Stimulated activated naive CD4-positive, alpha-beta T cell (primary cell): ENCODE data around the gene LRCH1.

ENCODE experiments used
- DNase-seq, 6 experiments: peaks; one replicate each; lab custom pipeline; 2025; lab: John Stamatoyannopoulos, UW

The LRCH1 gene

DNA sequence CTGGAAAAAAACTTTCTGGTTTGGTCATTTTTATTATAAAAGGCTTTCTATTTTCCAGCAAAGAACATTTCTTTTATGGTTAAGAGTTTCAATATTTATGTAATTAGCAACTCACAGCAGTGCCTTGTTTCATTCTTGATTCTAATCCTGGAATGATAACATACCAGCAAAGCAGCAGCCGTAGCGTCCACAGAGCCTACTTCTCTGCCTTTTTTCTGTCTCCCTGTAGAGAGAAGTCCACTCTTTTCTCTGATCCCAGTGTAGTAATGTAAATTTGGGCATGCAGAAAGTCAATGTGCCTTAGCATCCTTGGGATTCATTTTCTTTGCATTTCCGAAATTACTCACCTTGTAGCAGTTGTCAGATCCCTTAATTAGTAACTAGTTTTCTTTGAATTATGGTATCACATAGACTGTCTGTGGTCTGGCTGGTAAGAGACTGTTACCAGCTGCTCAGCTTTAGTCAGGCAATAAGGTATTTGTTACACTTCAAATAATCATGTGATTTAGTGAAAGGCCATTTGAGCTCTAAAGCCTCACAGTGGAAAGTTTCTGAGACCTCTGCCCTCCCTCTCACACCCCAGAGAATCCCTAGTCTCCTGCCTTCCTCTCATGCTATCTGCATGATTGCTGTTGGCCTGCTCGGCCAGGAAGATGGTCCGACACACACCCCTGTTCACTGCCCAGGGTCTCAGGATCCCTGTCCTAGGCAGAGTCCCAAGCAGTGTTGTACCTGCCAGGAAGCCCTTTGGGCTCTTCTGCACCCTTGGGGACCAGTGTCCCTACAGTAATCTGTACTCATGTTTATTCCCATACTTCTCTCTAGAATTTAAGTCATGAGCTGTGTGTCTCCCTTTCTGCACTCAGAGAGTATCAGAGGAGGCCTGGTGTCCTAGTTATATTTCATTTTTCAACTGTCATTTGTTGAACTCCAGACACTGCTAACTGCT, 86.3 kb downstream of the LRCH1 start:
- no peak for DNase-seq

DNA sequence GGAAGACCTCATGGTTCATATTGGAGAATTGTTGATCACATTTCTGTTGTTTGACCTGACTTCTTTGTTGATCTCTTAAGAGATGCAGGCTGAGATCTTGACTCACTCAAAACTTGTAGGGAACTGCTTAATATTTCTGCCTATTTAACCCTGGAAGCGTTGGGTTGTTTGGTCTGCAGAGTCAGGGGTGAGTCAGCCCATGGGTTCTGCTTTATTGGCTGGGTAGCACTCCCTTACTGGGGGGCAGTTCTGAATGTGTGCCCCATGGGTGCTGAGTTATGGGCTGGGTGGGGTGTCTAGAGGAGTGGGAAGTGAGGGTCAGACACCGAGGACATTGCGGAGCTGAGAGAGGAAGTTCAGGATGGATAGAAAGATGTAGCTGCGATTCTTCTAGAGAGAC, 87.9 kb downstream of the LRCH1 start:
- no peak for DNase-seq

DNA sequence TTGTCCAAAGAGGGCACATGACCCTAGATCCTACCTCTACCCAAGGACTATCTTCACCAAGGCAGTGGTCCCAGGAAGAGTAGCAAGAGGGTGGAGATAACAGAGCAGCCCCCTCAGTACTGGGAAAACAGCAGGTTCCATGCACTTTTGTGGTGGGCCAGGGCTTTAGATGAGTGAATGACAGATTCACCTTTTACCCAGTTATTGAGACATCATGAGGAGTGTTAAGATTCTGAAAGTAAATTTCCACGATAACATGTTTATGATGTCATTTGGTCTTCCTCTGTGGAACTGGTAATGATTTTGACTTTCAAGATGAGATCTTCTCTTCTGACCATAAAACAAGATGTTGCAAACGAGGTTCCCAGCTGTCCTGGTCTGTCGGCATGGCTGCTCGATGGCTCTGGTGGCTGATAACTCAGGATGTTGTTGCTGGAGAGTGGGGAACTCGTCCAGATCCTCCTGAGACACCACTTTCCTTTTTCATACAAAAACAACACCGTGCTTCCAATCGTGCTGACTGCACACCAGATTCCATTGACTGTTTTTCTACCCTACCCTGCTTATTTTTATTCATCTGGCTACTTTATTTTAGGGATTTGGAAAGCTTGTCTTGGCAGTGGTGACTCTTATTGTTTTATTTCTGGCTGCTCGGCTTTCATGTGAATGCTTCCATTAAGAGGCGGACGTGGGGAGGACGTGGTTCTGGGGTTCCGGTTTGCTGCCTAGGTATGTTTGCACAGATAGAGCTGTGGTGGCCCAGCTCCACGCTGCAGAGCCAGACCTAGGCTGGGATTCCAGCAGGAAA, 88.5 kb downstream of the LRCH1 start:
- no peak for DNase-seq

DNA sequence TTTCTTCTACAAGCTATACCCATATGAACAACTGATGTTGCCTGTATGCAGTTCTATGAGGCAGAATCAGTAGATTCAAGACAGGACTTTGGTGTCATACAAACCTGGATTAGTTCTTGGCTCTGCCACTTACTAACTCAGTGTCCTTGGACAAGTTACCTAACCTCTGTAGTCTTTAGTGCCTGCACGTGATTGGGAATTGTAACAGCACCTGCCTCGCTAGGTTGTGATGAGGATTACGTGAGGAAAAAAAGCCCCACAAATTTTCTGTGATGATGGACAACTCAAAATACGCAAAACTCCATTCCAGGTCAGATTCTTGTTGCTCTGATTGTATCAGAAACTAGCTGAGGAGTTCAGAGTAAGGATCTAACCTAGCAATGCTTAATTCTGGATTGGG, 89.3 kb downstream of the LRCH1 start:
- no peak for DNase-seq

DNA sequence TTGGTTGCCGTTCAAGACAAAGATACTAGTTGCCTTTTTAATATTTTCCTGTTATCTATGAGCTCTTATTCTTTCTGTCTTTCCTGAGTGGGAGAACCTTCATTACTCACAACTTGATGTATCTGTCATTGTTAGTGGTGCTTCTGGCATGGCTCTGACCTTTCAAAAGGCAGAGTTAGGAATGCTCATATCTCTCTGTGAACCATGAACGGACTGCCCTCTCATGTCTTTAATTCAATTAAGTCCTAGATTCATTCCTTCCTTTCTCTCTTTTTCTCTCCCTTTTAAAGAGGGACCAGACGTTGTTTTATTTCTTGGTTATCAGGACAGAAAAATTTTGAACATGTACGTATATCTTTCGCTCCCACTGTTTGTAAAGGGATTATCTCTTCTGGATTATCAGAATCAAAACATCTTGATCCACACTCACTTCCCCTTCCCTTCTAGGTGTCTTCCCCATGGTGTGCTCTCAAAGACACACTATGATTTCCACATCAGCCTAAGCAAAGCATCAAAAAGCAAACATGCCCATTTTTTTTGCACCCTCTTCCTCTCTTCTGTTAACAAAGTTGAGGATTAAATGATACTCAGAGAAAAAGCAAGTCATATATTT, 90.3 kb downstream of the LRCH1 start:
- no peak for DNase-seq

DNA sequence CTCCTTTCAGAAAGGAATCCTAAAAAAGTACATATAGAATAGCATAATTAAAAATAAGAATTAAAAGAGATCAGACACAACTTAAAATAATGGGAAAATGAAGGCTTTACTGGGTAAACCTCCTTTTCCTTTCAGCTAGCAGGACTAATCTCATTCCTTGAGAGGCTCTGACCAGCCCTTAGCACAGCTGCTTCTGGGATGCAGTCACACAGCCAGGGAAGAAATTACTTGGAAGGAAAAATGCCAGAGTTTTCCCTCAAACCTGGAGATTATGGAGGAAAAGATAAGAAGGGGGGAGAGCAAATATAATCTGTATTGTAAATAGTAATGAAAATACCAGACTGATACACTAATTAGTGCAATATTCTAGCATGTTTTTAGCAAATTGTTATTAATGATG, 91.8 kb downstream of the LRCH1 start:
- no peak for DNase-seq

DNA sequence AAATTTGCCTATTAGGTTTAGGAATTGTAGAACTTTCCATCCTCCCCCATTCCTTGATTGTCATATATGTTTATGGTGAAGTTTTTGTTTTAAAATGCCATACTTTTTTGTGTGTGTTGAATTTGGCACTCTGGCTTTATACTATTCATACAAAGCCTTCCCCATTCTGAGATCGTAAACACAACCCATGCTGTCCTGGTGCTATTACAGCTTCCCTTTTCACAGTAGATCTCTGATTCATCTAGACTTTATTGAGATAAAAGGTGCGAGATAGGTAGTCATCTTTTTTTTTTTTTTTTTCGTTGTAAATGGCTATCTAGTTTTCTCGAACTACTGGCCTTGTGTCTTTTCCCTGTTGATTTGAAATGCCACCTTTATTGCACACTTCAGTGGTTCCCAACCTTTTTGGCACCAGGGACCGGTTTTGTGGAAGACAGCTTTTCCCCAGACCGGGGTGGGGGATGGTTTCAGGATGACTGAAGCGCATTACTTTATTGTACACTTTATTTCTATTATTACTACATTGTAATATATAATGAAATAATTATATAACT, 94.6 kb downstream of the LRCH1 start:
- no peak for DNase-seq

DNA sequence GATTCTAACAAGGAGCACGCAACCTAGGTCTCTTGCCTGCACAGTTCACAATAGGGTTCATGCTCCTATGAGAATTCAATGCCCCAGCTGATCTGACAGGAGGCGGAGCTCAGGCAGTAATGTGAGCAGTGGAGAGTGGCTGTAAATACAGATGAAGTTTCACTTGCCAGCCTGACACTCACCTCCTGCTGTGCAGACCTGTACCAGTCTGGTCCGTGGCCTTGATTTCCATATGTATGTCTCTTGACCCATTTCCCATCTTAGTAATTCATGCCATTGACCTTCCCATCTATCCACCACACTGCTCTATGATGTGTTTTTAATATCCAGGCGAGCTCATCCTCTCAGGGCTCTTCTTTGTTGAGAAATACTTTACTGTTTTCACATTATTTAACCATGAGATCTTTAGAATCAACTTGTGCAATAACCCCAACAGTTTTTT, 95.2 kb downstream of the LRCH1 start:
- DNase-seq, result no peak

DNA sequence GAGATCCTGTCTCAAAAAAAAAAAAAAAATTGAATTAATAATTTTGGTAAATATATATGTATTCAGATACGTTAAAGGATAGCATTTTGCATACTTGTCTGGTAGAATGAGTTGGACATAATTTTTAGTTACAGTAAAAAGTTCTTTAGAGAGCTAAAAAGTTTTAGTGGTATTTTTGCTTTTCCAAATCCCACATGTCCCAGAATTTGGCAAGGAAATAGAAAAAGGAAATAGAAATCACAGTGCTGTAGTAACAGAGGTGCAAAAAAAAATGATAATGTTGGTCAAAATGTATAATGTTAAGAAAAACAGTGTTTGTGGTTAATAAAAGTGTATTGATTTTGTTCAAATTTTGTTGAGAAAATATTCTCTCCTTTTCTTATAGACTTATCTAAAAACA, 96.8 kb downstream of the LRCH1 start:
- no peak for DNase-seq

DNA sequence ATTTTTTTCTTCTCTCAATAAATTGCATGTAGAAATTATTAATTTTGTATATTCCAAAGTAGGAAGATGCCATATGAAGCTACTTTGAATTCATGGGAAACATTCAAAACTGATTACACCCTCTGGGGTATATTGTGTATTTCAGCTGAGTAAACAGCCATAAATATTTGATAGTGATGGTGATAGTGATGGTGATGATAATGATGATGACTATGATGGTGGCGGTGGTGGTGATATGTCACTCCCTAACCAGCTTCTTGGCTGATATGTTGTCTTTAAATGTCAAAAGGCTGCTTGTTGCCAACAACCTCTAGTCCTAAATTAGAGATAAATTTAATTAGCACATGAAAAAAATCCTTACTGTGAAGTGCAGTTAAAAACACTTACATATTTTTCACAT, 102.0 kb downstream of the LRCH1 start:
- DNase-seq, result no peak

DNA sequence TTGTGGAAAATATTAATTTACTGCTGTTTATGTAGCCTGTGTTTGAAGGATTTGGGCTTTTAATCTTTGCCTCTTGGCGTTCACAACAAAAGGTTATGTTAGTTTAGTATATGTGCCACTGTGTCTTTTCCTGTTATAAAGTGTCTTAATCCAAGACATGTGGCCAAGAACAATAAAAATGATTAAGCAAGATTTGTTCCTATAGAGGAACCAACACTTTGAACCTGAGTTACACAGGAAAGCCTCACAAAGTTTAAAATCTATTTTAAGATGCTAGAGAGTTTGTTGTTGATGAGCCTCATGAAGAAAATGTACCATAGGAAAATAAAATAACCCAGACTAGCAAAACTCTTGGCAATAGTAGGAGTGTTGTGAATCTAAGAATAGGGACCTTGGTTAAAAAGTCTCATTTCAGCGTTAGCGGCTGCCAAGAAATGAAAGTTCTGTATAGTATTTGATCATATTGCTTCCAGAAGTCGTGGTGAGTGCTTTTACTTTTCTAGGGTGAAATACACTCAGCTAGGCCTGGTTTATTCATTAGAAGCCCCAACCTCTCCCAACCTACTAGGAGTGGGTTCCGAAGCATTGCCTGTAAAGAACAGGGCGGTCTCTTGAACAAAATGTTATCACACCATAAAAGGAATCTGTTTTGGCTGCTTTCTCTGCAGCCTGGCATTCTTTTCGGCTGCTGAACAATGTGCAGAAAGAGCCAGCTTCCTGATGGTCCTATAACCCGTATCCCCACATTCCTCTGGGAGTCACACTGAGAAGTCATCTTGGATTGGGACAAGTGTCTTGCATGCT, 102.6 kb downstream of the LRCH1 start:
- no peak for DNase-seq

DNA sequence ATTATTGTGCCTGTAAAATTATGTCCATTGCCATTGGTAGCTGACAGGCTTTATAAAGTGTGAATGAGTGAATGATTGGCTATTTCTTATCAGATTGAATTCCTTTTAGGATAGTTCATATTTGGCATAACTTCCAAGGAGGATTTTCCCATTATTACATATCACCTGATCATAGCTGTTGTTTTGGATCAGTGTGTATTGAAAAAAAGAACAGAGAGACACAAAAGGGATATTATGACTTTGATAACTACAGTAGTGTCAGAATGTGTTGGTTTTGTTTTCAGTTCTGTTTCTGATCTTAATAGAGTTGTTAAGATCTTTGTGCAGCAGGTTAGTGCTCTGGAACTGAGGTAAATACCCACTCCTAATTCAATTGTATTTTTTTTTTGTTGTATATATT, 103.8 kb downstream of the LRCH1 start:
- DNase-seq, result no peak

DNA sequence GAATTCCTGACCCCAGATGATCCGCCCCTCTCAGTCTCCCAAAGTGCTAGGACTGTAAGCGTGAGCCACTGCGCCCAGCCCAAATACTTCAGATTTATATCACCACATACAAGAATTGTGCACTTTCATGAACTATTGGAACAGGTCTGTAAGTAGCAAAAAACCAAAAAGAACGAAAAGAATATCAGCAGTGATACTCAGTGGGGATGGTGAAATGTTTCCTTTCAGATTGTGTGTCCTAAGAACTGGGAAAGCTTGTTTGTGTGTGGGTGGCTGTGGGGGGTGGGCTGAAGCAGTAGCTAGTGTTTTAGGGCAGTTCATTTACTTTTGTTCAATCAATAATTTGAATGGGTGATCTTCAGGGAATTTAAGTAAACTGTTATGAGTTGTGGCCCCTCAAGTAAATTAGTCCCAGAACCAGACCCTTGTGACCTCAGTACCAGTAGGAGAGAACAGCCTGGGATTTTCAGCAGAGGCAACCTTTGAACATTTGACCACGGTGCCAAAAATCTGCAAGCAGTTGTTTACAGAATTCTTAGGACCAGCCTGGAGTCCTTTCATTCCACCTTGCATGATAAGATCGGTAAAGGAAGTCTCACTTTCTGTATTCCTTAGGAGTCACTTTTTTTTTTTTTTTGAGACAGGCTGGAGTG, 106.6 kb downstream of the LRCH1 start:
- DNase-seq, result no peak

DNA sequence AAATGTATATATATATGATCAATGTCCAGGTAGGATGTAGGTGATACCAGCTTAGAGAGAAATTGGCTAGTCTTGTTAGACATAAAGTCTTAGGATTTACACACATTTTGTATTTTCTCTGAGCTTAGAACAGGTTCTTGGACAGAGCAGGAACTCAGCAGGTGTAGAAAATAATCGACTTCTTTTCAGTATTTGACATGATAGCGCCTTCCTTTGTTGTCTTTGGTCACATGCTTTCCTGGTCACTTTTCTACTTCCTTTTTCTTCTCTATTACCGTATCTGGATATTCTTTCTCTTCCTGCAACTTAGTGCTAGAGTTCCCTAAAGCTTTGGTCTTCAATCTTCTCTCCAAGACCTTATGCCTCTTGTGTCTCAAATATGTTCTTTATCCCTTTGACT, 107.4 kb downstream of the LRCH1 start:
- DNase-seq, result no peak

DNA sequence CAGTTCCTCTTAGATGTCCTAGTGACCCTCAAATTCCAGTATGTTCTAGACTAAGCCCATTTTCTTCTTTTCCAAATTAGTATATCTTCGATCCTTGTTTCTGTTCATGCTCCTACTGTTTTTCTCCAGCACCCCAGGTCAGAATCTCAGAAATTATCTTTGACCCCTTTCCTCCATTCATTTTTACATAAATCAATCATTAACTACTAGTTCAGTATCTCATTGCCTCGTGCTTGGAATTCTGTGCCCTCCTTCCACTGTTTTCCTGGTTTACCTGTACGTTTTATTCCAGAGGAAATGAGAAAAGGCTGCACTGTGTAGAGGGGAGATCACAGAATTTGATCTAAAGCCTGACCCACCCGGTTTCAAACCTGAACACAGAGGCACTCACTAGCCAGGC, 107.9 kb downstream of the LRCH1 start:
- no peak for DNase-seq

DNA sequence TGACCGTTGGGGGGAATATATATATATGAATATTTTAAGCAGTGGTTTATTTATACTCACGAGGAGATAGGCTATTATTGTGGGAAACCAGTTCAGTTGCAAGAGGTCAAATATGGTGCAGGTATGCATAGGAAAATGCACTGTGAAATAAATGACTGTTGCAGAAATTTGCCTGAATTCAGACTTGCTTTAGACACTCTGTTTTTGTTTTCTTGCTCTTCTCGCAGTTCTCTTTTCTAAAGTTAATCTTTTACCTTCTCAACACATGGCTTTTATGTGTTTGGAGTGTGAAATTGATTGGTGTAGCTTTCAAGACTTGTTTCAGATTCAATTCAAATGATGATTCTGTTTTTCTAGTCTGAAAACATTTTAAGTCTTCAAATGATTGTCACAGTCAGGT, 109.7 kb downstream of the LRCH1 start:
- DNase-seq, result no peak

DNA sequence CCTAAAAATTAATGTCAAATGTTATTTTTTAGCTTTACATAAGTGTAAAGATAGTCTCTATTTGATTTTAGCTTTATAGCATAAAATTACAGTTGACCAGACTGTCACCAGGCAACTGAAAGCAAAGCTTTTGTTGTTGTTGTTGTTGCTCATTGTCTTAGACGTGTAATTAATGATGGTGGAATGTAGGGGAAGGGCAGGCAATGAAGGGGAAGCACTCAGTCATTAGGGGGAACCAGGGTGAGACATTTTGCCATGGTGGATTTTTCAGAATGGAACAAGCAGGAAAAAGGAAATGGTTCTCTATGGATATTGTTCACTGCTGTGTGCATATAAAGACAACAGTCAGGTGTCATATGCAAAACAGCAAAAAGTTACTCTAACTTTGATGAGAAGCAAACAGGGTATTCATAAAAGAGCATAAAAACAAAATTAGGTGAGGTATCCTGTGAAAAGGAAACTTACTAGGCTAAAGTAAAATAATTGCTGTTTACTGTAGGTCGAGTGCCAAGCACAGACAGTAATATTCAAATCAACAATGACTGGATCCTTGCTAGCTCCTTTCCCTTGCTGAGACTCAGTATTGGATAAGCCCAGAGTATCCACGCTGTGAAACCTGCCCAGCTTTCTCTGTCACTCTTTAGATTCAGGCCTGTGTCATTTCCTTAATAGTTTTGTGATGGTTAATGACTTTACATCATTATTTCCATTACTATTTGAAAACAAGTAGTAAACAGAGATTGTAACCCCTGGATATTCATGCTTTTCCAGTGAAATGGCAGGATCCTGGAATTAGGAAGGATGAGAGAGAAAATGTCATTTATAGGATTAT, 110.5 kb downstream of the LRCH1 start:
- DNase-seq, result no peak

DNA sequence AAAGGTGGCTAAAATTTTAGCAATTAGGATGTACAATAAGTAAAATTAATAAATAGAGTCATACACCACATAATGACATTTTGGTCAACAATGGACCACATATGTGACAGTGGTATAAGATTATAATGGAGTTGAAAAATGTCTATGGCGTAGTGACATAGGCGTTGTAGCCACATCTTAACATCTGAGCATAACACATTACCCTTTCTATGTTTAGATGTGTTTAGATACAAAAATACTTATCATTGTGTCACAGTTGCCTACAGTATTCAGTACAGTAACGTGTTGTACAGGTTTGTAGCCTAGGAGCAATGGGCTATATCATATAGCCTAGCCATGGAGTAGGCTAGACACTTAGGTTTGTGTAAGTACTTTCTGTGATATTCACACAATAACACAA, 111.2 kb downstream of the LRCH1 start:
- DNase-seq, result no peak

DNA sequence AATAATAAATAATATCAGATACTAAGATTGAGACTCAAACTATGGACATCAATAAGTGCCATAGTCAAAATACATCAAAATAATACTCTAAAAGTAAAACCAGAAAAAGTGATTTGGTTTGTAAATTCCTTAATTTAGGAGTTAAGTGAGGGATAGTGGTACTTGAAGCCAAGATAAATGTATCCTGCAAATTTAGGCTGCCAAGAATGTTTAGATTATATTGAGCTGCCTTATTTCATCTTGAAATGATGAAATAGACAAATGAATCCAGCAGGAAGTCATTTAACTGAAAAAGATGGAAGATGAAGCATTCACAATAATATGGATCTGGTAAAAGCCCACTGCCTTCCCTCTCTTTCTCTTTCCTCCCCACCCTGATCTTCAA, 112.3 kb downstream of the LRCH1 start:
- no peak for DNase-seq
